DOHH2 (cell line): ENCODE results near the gene LANCL3.

ENCODE experiments used
- H3F3A ChIP-seq: fragments of 200-600 bp; sonication (generic), shearing (Covaris generic); 2 replicates; pipeline ENCODE4 v1.6.0; 2016; ENCODE audit warnings: antibody characterized with exemption, mild to moderate bottlenecking; ENCODE audit not compliant: control insufficient read depth, insufficient read depth
- H3K27ac ChIP-seq: fragments of 200-600 bp; sonication (generic); 2 replicates; pipeline ENCODE4 v1.5.1; 2014; ENCODE audit warnings: low read depth, mild to moderate bottlenecking, low read length, moderate library complexity
- H3K27me3 ChIP-seq: fragments of 200-600 bp; sonication (generic); 2 replicates; pipeline ENCODE4 v1.6.1; 2014; ENCODE audit warnings: mild to moderate bottlenecking, low read length, mixed read lengths; ENCODE audit not compliant: control insufficient read depth
- H3K36me3 ChIP-seq: fragments of 200-600 bp; sonication (generic); 2 replicates; pipeline ENCODE4 v1.6.1; 2014; ENCODE audit warnings: mild to moderate bottlenecking, low read length, moderate library complexity, mixed read lengths; ENCODE audit not compliant: control insufficient read depth
- H3K4me1 ChIP-seq: fragments of 200-600 bp; sonication (generic); 2 replicates; pipeline ENCODE4 v1.6.1; 2014; ENCODE audit warnings: mild to moderate bottlenecking, low read length, mixed read lengths; ENCODE audit not compliant: control insufficient read depth
- H3K4me2 ChIP-seq: fragments of 200-600 bp; sonication (generic); 2 replicates; pipeline ENCODE4 v1.6.0; 2014; ENCODE audit warnings: mild to moderate bottlenecking, low read length, moderate library complexity
- H3K4me3 ChIP-seq: fragments of 200-600 bp; sonication (generic); 2 replicates; pipeline ENCODE4 v1.5.1; 2014; ENCODE audit warnings: mild to moderate bottlenecking, low read length, mixed read lengths
- H3K79me2 ChIP-seq: fragments of 200-600 bp; sonication (generic); 2 replicates; pipeline ENCODE4 v1.6.1; 2014; ENCODE audit warnings: mild to moderate bottlenecking, low read length, mixed read lengths; ENCODE audit not compliant: control insufficient read depth
- H3K9me2 ChIP-seq: fragments of 200-600 bp; sonication (generic); replicated peaks from 2 replicates; pipeline ENCODE4 v1.6.1; 2014; ENCODE audit warnings: mild to moderate bottlenecking, low read length, mixed read lengths; ENCODE audit not compliant: control insufficient read depth
- H3K9me3 ChIP-seq: fragments of 200-600 bp; sonication (generic); 2 replicates; pipeline ENCODE4 v1.6.1; 2014; ENCODE audit warnings: antibody characterized with exemption, low read length, mixed read lengths; ENCODE audit not compliant: control insufficient read depth, insufficient read depth
- H4K20me1 ChIP-seq: fragments of 200-600 bp; sonication (generic); 2 replicates; pipeline ENCODE4 v1.6.0; 2014; ENCODE audit warnings: low read depth, mild to moderate bottlenecking, antibody characterized with exemption, low read length, moderate library complexity; ENCODE audit not compliant: control insufficient read depth, insufficient read depth
- CTCF ChIP-seq: fragments of 200-600 bp; sonication (generic); IDR thresholded peaks from one replicate; pipeline ENCODE4 v1.5.1; 2014; ENCODE audit warnings: antibody characterized with exemption, mild to moderate bottlenecking, low read depth, low read length; ENCODE audit not compliant: poor library complexity, severe bottlenecking
- EZH2phosphoT487 ChIP-seq: fragments of 200-600 bp; sonication (generic); IDR thresholded peaks from 2 replicates; pipeline ENCODE4 v1.6.1; 2017; ENCODE audit warnings: borderline replicate concordance, mild to moderate bottlenecking, antibody characterized with exemption, low read length, moderate library complexity, mixed read lengths

LANCL3 gene

GRCh38 chrX:37607243-37607642 is 35.8 kb downstream of the LANCL3 start:
- no peak overlapping the region for H3K4me2 ChIP-seq
- H3K4me3 ChIP-seq: no peak overlapping the region
- H3K79me2 ChIP-seq: no peaks in the 10 kb centered on the region
- H3K27ac ChIP-seq: no peak overlapping the region
- no peaks in the 10 kb centered on the region for H3K9me3 ChIP-seq
- no peaks in the 10 kb centered on the region for H3K9me2 ChIP-seq
- H3K4me1 ChIP-seq: no peaks in the 10 kb centered on the region
- H3K27me3 ChIP-seq: no peaks in the 10 kb centered on the region
- no peaks in the 10 kb centered on the region for H3K36me3 ChIP-seq
- H3F3A ChIP-seq: no peaks in the 10 kb centered on the region
- TF ChIP-seq EZH2phosphoT487 (no peak), CTCF (no peak)
- no peaks in the 10 kb centered on the region for H4K20me1 ChIP-seq

GRCh38 chrX:37608156-37608555 is 36.7 kb downstream of the LANCL3 start:
- Histone ChIP-seq H3K9me3 (no peaks in the 10 kb centered on the region), H3K79me2 (no peaks in the 10 kb centered on the region), H3K9me2 (no peaks in the 10 kb centered on the region), H3K4me2 (no peak overlapping the region), H4K20me1 (no peaks in the 10 kb centered on the region), H3F3A (no peaks in the 10 kb centered on the region), H3K27me3 (no peaks in the 10 kb centered on the region), H3K4me3 (no peak overlapping the region), H3K27ac (no peak overlapping the region), H3K4me1 (no peaks in the 10 kb centered on the region), H3K36me3 (no peaks in the 10 kb centered on the region)
- TF ChIP-seq EZH2phosphoT487 (no peak), CTCF (no peak)

DNA sequence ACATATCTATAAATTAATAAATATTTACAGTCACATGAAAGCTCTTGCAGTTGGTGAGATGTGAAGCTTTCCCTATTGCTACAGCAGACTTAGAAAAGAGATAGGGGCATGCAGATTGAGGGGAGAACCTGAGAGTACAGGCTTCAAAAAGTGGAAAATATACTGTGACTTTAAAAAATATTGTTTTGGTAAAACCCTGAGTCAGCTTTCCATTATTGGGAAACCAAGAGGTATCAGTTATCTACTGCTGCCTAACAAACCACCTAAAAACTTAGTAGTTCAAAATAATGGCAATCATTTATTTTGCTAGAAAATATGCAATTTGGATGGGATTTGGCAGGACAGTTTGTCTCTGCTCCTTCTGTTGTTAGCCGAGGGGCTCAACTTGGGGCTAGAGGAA is 38.3 kb downstream of the LANCL3 start:
- Histone ChIP-seq H3K9me3 (no peaks in the 10 kb centered on the region), H3K9me2 (no peaks in the 10 kb centered on the region), H3K27ac (no peak overlapping the region), H3K36me3 (no peaks in the 10 kb centered on the region), H3F3A (no peaks in the 10 kb centered on the region), H3K4me2 (no peak overlapping the region), H4K20me1 (no peaks in the 10 kb centered on the region), H3K4me3 (no peak overlapping the region), H3K4me1 (no peaks in the 10 kb centered on the region), H3K27me3 (no peaks in the 10 kb centered on the region), H3K79me2 (no peaks in the 10 kb centered on the region)
- no peak for TF ChIP-seq CTCF
- no peak for TF ChIP-seq EZH2phosphoT487

DNA sequence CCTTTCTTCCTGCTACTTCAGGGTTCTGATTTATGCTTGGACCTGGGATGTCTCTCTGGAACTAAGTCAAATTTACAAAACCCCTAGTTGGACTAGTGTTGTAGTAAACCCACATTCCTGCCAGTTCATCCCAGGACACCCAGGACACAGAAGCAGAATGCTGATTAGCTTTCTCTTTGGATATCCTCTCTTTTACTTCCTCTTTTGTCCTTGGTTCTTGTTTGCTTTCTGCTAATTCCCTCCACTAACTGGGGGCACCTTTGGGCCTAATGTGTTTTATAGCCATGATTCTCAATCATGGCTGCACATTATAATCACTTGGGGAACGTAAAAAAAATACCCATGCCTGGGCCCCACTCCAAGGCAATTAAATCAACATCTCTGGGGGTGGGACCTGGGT is 42.5 kb downstream of the LANCL3 start:
- no peaks in the 10 kb centered on the region for H3K36me3 ChIP-seq
- H3K4me2 ChIP-seq: no peak overlapping the region
- H3K27ac ChIP-seq: no peak overlapping the region
- no peak overlapping the region for H3K4me3 ChIP-seq
- no peak for TF ChIP-seq CTCF
- no peak for TF ChIP-seq EZH2phosphoT487
- H3K79me2 ChIP-seq: no peaks in the 10 kb centered on the region
- H3F3A ChIP-seq: no peaks in the 10 kb centered on the region
- H3K9me2 ChIP-seq: no peaks in the 10 kb centered on the region
- no peaks in the 10 kb centered on the region for H3K9me3 ChIP-seq
- no peaks in the 10 kb centered on the region for H4K20me1 ChIP-seq
- no peaks in the 10 kb centered on the region for H3K27me3 ChIP-seq
- H3K4me1 ChIP-seq: no peaks in the 10 kb centered on the region
